IPS-NIHi7 (cell line): ENCODE results near the gene NOS1AP.

Experiments
- DNase-seq: peaks from one replicate; pipeline ENCODE4 v3.0.0; 2012; ENCODE audit warnings: mixed read lengths; ENCODE audit errors: extremely low spot score

NOS1AP gene

GRCh38 chr1:162250004-162250730 lies 180.7 kb downstream of the NOS1AP start:
- peak; percentile 41 for DNase-seq

- DNase-seq, result no peak
Observed at GRCh38 chr1:162251102-162251501, 181.6 kb downstream of the NOS1AP start.

- DNase-seq, result no peak
Observed at GRCh38 chr1:162252214-162252613, 182.7 kb downstream of the NOS1AP start.

GRCh38 chr1:162253790-162254189 lies 184.3 kb downstream of the NOS1AP start:
- DNase-seq, result no peak

GRCh38 chr1:162256287-162256686 lies 186.8 kb downstream of the NOS1AP start:
- DNase-seq, result no peak

GRCh38 chr1:162258394-162258793 lies 188.9 kb downstream of the NOS1AP start:
- DNase-seq, result no peak

- no peak for DNase-seq
Observed at GRCh38 chr1:162259894-162260455, 190.5 kb downstream of the NOS1AP start.

GRCh38 chr1:162264108-162264507 lies 194.6 kb downstream of the NOS1AP start:
- DNase-seq, result no peak

- no peak for DNase-seq
Observed at GRCh38 chr1:162265983-162266382, 196.5 kb downstream of the NOS1AP start.

GRCh38 chr1:162270016-162270770 lies 200.7 kb downstream of the NOS1AP start:
- DNase-seq, result no peak

- DNase-seq, result no peak
Observed at GRCh38 chr1:162271972-162272371, 202.5 kb downstream of the NOS1AP start.

- DNase-seq, result no peak
Observed at GRCh38 chr1:162272419-162272818, 202.9 kb downstream of the NOS1AP start.

GRCh38 chr1:162275622-162276175 lies 206.2 kb downstream of the NOS1AP start:
- no peak for DNase-seq

- no peak for DNase-seq
Observed at GRCh38 chr1:162276493-162276892, 207.0 kb downstream of the NOS1AP start.

- no peak for DNase-seq
Observed at GRCh38 chr1:162279136-162279498, 209.6 kb downstream of the NOS1AP start.

GRCh38 chr1:162281426-162281825 lies 211.9 kb downstream of the NOS1AP start:
- no peak for DNase-seq

GRCh38 chr1:162283657-162284056 lies 214.2 kb downstream of the NOS1AP start:
- no peak for DNase-seq

- no peak for DNase-seq
Observed at GRCh38 chr1:162284206-162284955, 214.9 kb downstream of the NOS1AP start.

- DNase-seq, result no peak
Observed at GRCh38 chr1:162285149-162285561, 215.7 kb downstream of the NOS1AP start.

GRCh38 chr1:162291000-162291399 lies 221.5 kb downstream of the NOS1AP start:
- no peak for DNase-seq

- DNase-seq, result no peak
Observed at GRCh38 chr1:162292422-162292849, 222.9 kb downstream of the NOS1AP start.
